SHP77 treated with DMSO at 0.1 percent for 48 hours (cell line): Measurements from ENCODE around the gene CIROP.

Source experiments
- DNase-seq: peaks from one replicate; lab custom pipeline; 2025; lab: John Stamatoyannopoulos, UW

The CIROP gene

GRCh38 chr14:23093991-23094665 is 10.7 kb downstream of the CIROP start:
- no peak for DNase-seq

- DNase-seq, result no peak
Observed at GRCh38 chr14:23093526-23093925, 11.3 kb downstream of the CIROP start.

- DNase-seq, result no peak
Observed at GRCh38 chr14:23093104-23093503, 11.7 kb downstream of the CIROP start.

- DNase-seq, result no peak
Observed at GRCh38 chr14:23091294-23092225, 13.2 kb downstream of the CIROP start.

GRCh38 chr14:23090254-23090636 is 14.5 kb downstream of the CIROP start:
- DNase-seq, result no peak

GRCh38 chr14:23089498-23090253 is 15.1 kb downstream of the CIROP start:
- no peak for DNase-seq

GRCh38 chr14:23086565-23086964 is 18.2 kb downstream of the CIROP start:
- no peak for DNase-seq

- no peak for DNase-seq
Observed at GRCh38 chr14:23085458-23085857, 19.3 kb downstream of the CIROP start.

- no peak for DNase-seq
Observed at GRCh38 chr14:23080474-23080873, 24.3 kb downstream of the CIROP start.

GRCh38 chr14:23079716-23080115 is 25.1 kb downstream of the CIROP start:
- DNase-seq, result no peak

- no peak for DNase-seq
Observed at GRCh38 chr14:23078692-23079116, 26.1 kb downstream of the CIROP start.

GRCh38 chr14:23077962-23078361 is 26.8 kb downstream of the CIROP start:
- no peak for DNase-seq

- no peak for DNase-seq
Observed at GRCh38 chr14:23076785-23077408, 27.9 kb downstream of the CIROP start.

- DNase-seq, result no peak
Observed at GRCh38 chr14:23074906-23075305, 29.9 kb downstream of the CIROP start.

GRCh38 chr14:23071921-23072539 is 32.8 kb downstream of the CIROP start:
- DNase-seq, result no peak

GRCh38 chr14:23071244-23071920 is 33.4 kb downstream of the CIROP start:
- DNase-seq, result no peak

- DNase-seq, result no peak
Observed at GRCh38 chr14:23070262-23071129, 34.3 kb downstream of the CIROP start.

GRCh38 chr14:23069413-23069806 is 35.4 kb downstream of the CIROP start:
- DNase-seq, result no peak

GRCh38 chr14:23068789-23069412 is 35.9 kb downstream of the CIROP start:
- no peak for DNase-seq
